H1 (cell line): Measurements from ENCODE around the gene MFAP3L. TPM values are rescaled to one million over a fixed set of nuclear protein-coding genes. Genes with fewer than 3 reads are reported as not detected.

Source experiments
- CHD7 ChIP-seq: fragments of 300-600 bp; sonication (generic); IDR thresholded peaks from 2 replicates; pipeline ENCODE4 v1.7.1; 2012; ENCODE audit warnings: low read length, moderate library complexity, mild to moderate bottlenecking, inconsistent platforms; ENCODE audit not compliant: insufficient replicate concordance
- polyA plus RNA-seq, 7 experiments: library from polyadenylated mRNA; depleted of rRNA in 3 of 7; stranded (reverse) in 5 of 7; unstranded in 2 of 7; fragments of >200 nt in 5 of 7; fragments of 200-250 nt in 2 of 7; gene quantifications; 1 replicate in 5 of 7; 2 replicates in 1 of 7; 4 replicates in 1 of 7; pipeline versions ENCODE4 v1.2.1 to v1.2.3, GENCODE V29; 2011 to 2013; ENCODE audit warnings: missing spikeins in 2 of 7, mixed read lengths in 2 of 7
- total RNA-seq: library from RNA; stranded (reverse); fragmentation: NEBNext Ultra II Directional; extraction: Animal tissue kit (Norgen Biotek cat#: 25700); gene quantifications from 2 replicates; pipeline ENCODE4 v1.2.1, GENCODE V29; 2021

The MFAP3L gene
- total and polyA plus RNA-seq, 2 of the 8 experiments (the other 6 are each of a cell fraction or from before 2014, with no cell fraction given) = 7.0 to 9.8 TPM

GRCh38 chr4:169998981-169999380 lies 27.2 kb downstream of the MFAP3L start (continued):
- TF ChIP-seq CHD7 = no peak
